ENCODE data around the gene CACNA1F. TPM values are rescaled to one million over a fixed set of nuclear protein-coding genes. Genes with fewer than 3 reads are reported as not detected.

The CACNA1F gene
- total and polyA plus RNA-seq, 9 of the 15 experiments (the other 6 are each of a cell fraction or from before 2014, with no cell fraction given) = under 0.01 to 0.41 (median 0.03) TPM; not detected in 3

DNA sequence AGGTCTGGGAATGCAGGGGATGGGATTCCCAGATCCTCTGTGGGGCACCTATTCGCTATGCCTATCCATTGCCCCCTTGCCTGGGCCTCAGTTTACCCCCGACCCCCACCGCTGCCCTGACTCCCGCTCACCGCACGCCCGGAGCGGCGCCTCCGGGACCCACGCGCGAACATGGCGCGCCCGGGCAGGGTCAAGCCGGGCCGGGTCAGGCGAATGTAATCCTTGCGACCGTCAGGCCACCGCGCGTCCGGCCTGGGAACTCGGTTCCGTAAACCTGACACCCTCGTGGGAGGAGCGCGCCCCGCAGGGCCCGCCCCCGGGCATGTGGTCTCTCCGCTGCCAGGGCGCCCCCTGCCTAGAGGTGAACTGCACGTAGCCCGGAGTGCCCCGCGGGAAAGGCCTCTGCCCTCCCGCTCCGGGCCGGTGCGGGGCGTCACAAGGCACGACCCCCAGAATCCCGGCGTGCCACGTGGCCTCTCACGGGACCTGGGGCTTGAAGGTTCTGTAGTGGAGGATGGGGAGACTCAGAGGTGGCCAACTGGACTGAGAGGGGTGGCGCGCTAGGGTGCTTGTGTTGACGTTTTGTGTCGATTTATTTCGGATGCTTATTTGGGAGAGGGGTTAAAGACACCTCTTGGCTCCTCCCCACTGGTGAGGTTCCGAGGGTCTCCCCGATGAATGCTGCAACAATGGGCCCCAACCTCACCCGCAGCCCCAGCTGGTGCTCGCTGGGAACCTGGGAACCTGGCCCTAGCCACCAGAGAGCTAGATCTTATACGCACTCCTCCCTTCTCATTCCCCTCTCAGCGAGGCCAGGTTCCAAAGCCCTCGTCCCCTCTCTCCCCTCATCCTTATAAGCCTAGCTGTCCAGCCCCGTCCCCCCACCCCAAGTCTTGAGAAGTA, 46.8 kb downstream of the CACNA1F start, which contains the start of gene PRICKLE3 (continued):
- TF ChIP-seq MTA3 (IDR thresholded peaks at IDR 0.05; ENCODE audit: borderline replicate concordance) (peak; percentile 90), PURB (CRISPR knock-in tag; IDR thresholded peaks at IDR 0.05; ENCODE audit: low read depth) (no peak), ZSCAN29 (IDR thresholded peaks at IDR 0.05) (no peak), ZNF384 (IDR thresholded peaks at IDR 0.05; ENCODE audit: low read depth, low read length) (no peak), POU5F1 (IDR thresholded peaks at IDR 0.05; ENCODE audit: borderline replicate concordance, low read depth, low read length, partially characterized antibody) (no peak), LCOR (CRISPR knock-in tag; IDR thresholded peaks at IDR 0.05) (0 out of 2 replicates have a peak, but pooled peaks have one; percentile 38), MIER1 (IDR thresholded peaks at IDR 0.05; ENCODE audit: low read depth) (no peak), ZNF217 (CRISPR knock-in tag; IDR thresholded peaks at IDR 0.05) (no peak), DNMT1 (IDR thresholded peaks at IDR 0.05) (no peak), NCOA1 (IDR thresholded peaks at IDR 0.05; ENCODE audit: low read depth) (no peak), SIRT6 (IDR thresholded peaks at IDR 0.05; ENCODE audit: low read depth, low read length) (no peak), MXI1 (IDR thresholded peaks at IDR 0.05; ENCODE audit: low read depth, low read length) (no peak), BRCA1 (IDR thresholded peaks at IDR 0.05) (no peak), BRCA1 (CRISPR knock-in tag; IDR thresholded peaks at IDR 0.05) (no peak), PTTG1 (tag; IDR thresholded peaks at IDR 0.05; ENCODE audit: low read depth) (no peak)
- TF ChIP-seq, protein P1, sequence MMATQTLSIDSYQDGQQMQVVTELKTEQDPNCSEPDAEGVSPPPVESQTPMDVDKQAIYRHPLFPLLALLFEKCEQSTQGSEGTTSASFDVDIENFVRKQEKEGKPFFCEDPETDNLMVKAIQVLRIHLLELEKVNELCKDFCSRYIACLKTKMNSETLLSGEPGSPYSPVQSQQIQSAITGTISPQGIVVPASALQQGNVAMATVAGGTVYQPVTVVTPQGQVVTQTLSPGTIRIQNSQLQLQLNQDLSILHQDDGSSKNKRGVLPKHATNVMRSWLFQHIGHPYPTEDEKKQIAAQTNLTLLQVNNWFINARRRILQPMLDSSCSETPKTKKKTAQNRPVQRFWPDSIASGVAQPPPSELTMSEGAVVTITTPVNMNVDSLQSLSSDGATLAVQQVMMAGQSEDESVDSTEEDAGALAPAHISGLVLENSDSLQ (IDR thresholded peaks at IDR 0.05) = no peak
- TF ChIP-seq, protein P2, sequence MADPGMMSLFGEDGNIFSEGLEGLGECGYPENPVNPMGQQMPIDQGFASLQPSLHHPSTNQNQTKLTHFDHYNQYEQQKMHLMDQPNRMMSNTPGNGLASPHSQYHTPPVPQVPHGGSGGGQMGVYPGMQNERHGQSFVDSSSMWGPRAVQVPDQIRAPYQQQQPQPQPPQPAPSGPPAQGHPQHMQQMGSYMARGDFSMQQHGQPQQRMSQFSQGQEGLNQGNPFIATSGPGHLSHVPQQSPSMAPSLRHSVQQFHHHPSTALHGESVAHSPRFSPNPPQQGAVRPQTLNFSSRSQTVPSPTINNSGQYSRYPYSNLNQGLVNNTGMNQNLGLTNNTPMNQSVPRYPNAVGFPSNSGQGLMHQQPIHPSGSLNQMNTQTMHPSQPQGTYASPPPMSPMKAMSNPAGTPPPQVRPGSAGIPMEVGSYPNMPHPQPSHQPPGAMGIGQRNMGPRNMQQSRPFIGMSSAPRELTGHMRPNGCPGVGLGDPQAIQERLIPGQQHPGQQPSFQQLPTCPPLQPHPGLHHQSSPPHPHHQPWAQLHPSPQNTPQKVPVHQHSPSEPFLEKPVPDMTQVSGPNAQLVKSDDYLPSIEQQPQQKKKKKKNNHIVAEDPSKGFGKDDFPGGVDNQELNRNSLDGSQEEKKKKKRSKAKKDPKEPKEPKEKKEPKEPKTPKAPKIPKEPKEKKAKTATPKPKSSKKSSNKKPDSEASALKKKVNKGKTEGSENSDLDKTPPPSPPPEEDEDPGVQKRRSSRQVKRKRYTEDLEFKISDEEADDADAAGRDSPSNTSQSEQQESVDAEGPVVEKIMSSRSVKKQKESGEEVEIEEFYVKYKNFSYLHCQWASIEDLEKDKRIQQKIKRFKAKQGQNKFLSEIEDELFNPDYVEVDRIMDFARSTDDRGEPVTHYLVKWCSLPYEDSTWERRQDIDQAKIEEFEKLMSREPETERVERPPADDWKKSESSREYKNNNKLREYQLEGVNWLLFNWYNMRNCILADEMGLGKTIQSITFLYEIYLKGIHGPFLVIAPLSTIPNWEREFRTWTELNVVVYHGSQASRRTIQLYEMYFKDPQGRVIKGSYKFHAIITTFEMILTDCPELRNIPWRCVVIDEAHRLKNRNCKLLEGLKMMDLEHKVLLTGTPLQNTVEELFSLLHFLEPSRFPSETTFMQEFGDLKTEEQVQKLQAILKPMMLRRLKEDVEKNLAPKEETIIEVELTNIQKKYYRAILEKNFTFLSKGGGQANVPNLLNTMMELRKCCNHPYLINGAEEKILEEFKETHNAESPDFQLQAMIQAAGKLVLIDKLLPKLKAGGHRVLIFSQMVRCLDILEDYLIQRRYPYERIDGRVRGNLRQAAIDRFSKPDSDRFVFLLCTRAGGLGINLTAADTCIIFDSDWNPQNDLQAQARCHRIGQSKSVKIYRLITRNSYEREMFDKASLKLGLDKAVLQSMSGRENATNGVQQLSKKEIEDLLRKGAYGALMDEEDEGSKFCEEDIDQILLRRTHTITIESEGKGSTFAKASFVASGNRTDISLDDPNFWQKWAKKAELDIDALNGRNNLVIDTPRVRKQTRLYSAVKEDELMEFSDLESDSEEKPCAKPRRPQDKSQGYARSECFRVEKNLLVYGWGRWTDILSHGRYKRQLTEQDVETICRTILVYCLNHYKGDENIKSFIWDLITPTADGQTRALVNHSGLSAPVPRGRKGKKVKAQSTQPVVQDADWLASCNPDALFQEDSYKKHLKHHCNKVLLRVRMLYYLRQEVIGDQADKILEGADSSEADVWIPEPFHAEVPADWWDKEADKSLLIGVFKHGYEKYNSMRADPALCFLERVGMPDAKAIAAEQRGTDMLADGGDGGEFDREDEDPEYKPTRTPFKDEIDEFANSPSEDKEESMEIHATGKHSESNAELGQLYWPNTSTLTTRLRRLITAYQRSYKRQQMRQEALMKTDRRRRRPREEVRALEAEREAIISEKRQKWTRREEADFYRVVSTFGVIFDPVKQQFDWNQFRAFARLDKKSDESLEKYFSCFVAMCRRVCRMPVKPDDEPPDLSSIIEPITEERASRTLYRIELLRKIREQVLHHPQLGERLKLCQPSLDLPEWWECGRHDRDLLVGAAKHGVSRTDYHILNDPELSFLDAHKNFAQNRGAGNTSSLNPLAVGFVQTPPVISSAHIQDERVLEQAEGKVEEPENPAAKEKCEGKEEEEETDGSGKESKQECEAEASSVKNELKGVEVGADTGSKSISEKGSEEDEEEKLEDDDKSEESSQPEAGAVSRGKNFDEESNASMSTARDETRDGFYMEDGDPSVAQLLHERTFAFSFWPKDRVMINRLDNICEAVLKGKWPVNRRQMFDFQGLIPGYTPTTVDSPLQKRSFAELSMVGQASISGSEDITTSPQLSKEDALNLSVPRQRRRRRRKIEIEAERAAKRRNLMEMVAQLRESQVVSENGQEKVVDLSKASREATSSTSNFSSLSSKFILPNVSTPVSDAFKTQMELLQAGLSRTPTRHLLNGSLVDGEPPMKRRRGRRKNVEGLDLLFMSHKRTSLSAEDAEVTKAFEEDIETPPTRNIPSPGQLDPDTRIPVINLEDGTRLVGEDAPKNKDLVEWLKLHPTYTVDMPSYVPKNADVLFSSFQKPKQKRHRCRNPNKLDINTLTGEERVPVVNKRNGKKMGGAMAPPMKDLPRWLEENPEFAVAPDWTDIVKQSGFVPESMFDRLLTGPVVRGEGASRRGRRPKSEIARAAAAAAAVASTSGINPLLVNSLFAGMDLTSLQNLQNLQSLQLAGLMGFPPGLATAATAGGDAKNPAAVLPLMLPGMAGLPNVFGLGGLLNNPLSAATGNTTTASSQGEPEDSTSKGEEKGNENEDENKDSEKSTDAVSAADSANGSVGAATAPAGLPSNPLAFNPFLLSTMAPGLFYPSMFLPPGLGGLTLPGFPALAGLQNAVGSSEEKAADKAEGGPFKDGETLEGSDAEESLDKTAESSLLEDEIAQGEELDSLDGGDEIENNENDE (IDR thresholded peaks at IDR 0.05; ENCODE audit: low read depth, low read length) = no peak
